CD8-positive, alpha-beta memory T cell (primary cell): ENCODE measurements around the gene NEK4. TPM values are rescaled to one million over a fixed set of nuclear protein-coding genes. Genes with fewer than 3 reads are reported as not detected.

ENCODE experiments used
- CTCF ChIA-PET: fragments of 350-600 bp; sonication (Branson Sonifier 250); formaldehyde crosslinking; loops from one replicate; lab custom pipeline; 2021; ENCODE audit warnings: antibody characterized with exemption; lab: Charles Lee
- POLR2A ChIA-PET: fragments of 350-600 bp; sonication (Branson Sonifier 250); formaldehyde crosslinking; loops from one replicate; lab custom pipeline; 2021; ENCODE audit warnings: antibody characterized with exemption; lab: Charles Lee
- DNase-seq, 5 donors: peaks; one replicate each; pipeline versions ENCODE4 v3.0.0 to v3.0.0-alpha.2; 2020 to 2022; ENCODE audit warnings: mixed read lengths in 1 of 5
- H3K27ac ChIP-seq: one replicate; pipeline ENCODE4 v1.7.0; 2013; ENCODE audit warnings: low read depth, mild to moderate bottlenecking, low read length, moderate library complexity
- H3K27me3 ChIP-seq: 2 replicates; pipeline ENCODE4 v1.7.0; 2013; ENCODE audit warnings: low read length, mild to moderate bottlenecking; ENCODE audit not compliant: insufficient read depth, poor library complexity, severe bottlenecking
- H3K36me3 ChIP-seq: 2 replicates; pipeline ENCODE4 v1.7.0; 2013; ENCODE audit warnings: mild to moderate bottlenecking, low read length, moderate library complexity; ENCODE audit not compliant: insufficient read depth
- H3K4me1 ChIP-seq: 2 replicates; pipeline ENCODE4 v1.7.0; 2013; ENCODE audit warnings: mild to moderate bottlenecking, low read length, moderate library complexity; ENCODE audit not compliant: insufficient read depth
- H3K4me3 ChIP-seq: 2 replicates; pipeline ENCODE4 v1.7.0; 2013; ENCODE audit warnings: mild to moderate bottlenecking, low read length
- H3K9me3 ChIP-seq: 2 replicates; pipeline ENCODE4 v1.7.0; 2013; ENCODE audit warnings: mild to moderate bottlenecking, low read length
- H3K27ac Mint-ChIP-seq, 8 donors: one replicate each; pipeline ENCODE4 v1.8.0; 2020 to 2021; ENCODE audit warnings: mixed read lengths in 8 of 8, mild to moderate bottlenecking in 6 of 8, inconsistent platforms in 3 of 8, moderate library complexity in 3 of 8
- H3K27me3 Mint-ChIP-seq, 2 donors: one replicate each; pipeline ENCODE4 v1.8.0; 2020 to 2021; ENCODE audit warnings: mixed read lengths in 2 of 2, mild to moderate bottlenecking in 1 of 2, moderate library complexity in 1 of 2
- H3K36me3 Mint-ChIP-seq, 3 donors: one replicate each; pipeline ENCODE4 v1.8.0; 2020 to 2021; ENCODE audit warnings: mixed read lengths in 3 of 3, inconsistent platforms in 1 of 3, mild to moderate bottlenecking in 1 of 3
- H3K4me1 Mint-ChIP-seq, 3 donors: one replicate each; pipeline ENCODE4 v1.8.0; 2020 to 2021; ENCODE audit warnings: mixed read lengths in 3 of 3, inconsistent platforms in 1 of 3, mild to moderate bottlenecking in 1 of 3
- H3K4me3 Mint-ChIP-seq, 7 donors: one replicate each; pipeline ENCODE4 v1.8.0; 2020 to 2021; ENCODE audit warnings: mixed read lengths in 7 of 7, mild to moderate bottlenecking in 6 of 7, moderate library complexity in 4 of 7, inconsistent platforms in 2 of 7
- H3K9me3 Mint-ChIP-seq, 5 donors: one replicate each; pipeline ENCODE4 v1.8.0; 2020 to 2022; ENCODE audit warnings: mixed read lengths in 5 of 5, mild to moderate bottlenecking in 3 of 5, moderate library complexity in 2 of 5, inconsistent platforms in 1 of 5
- polyA plus RNA-seq: library from polyadenylated mRNA; unstranded; fragments of 300-500 nt; fragmentation: Illumina TruSeq; gene quantifications from one replicate; pipeline ENCODE4 v1.2.3, GENCODE V29; 2021
- total RNA-seq, 2 experiments: library from RNA; stranded (reverse); gene quantifications; one replicate each; pipeline ENCODE4 v1.2.3, GENCODE V29; 2021

Gene NEK4
- total and polyA plus RNA-seq, 3 experiments from 2014 or later = 11.4 to 35.7 (median 33.5) TPM

- Mint-ChIP-seq H3K4me1 (peaks cover 8 to 13% (median 12%) of the 10 kb centered on the region in 3 donors), H3K27ac (peak overlapping the region in 1 of 8 donors; percentile 30), H3K27me3 (no peaks in the 10 kb centered on the region), H3K9me3 (peaks cover 0 to 8% (median 3%) of the 10 kb centered on the region in 5 donors), H3K4me3 (no peak overlapping the region), H3K36me3 (peaks cover 4 to 37% (median 10%) of the 10 kb centered on the region in 3 donors)
- Histone ChIP-seq H3K36me3 (no peaks in the 10 kb centered on the region), H3K9me3 (no peaks in the 10 kb centered on the region), H3K27ac (no peak overlapping the region), H3K27me3 (no peaks in the 10 kb centered on the region), H3K4me1 (peaks cover 11% of the 10 kb centered on the region), H3K4me3 (no peak overlapping the region)
- ChIA-PET POLR2A (no interaction called here), CTCF (no interaction called here)
- no peak for DNase-seq
These were observed 54.9 kb downstream of the NEK4 start for GRCh38 chr3:52715714-52716305.

DNA sequence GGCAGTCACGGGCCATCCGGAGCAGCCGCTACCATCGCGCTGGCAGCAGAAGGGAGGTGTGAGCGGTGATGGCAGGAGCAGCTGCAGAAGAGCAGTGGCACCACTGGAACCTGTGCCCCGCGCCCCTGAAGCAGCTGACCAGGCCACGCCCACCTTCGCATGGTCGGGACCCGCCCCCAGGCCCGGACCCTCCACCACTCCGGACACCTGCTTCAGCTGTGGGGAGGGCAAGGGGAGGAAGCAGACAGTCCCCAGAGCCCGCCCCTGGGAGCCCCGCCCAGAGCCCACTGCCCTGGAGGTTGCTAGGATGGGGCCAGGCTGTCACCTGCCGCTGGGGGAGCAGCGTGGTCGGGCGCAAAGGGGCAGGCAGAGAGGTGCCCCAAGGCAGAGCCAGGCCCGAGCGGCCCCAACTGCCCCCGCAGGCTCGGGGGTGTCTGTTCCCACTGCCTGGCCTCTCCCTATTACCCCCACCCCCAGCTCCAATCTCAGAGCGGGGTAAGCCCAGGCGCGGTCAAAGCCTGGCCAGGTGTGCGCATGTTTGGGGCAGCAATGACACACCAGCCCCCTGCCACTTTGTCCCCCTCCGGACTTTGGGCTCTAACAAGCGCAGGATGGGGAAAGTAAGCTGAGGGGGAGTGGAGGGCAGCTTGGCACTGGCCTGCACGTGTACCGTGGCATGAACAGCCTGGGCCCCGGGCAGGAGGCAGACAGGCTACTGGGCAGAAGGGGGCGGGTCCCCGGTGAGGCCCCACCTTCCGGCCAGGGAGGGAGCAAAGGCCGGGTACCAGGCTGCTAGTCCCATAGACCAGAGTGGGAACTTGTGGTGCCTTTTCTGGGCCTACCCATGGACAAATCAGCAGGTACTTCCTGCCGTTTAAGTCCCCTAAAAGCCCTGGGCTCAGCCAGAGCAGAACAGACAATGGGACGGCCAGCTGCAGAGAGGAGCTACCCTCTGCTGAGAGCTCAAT, 56.1 kb downstream of the NEK4 start:
- no peak overlapping the region for H3K4me3 ChIP-seq
- ChIA-PET CTCF (no interaction called here), POLR2A (no interaction called here)
- Mint-ChIP-seq H3K4me3 (no peak overlapping the region), H3K36me3 (peaks cover 2 to 34% (median 3%) of the 10 kb centered on the region in 3 donors), H3K4me1 (peaks cover 0 to 4% (median 1%) of the 10 kb centered on the region in 3 donors), H3K9me3 (peaks cover 0 to 2% (median 1%) of the 10 kb centered on the region in 5 donors), H3K27ac (no peak overlapping the region), H3K27me3 (no peaks in the 10 kb centered on the region)
- H3K9me3 ChIP-seq = no peaks in the 10 kb centered on the region
- no peaks in the 10 kb centered on the region for H3K36me3 ChIP-seq
- H3K4me1 ChIP-seq = no peaks in the 10 kb centered on the region
- H3K27me3 ChIP-seq = no peaks in the 10 kb centered on the region
- H3K27ac ChIP-seq = no peak overlapping the region
- DNase-seq = no peak

DNA sequence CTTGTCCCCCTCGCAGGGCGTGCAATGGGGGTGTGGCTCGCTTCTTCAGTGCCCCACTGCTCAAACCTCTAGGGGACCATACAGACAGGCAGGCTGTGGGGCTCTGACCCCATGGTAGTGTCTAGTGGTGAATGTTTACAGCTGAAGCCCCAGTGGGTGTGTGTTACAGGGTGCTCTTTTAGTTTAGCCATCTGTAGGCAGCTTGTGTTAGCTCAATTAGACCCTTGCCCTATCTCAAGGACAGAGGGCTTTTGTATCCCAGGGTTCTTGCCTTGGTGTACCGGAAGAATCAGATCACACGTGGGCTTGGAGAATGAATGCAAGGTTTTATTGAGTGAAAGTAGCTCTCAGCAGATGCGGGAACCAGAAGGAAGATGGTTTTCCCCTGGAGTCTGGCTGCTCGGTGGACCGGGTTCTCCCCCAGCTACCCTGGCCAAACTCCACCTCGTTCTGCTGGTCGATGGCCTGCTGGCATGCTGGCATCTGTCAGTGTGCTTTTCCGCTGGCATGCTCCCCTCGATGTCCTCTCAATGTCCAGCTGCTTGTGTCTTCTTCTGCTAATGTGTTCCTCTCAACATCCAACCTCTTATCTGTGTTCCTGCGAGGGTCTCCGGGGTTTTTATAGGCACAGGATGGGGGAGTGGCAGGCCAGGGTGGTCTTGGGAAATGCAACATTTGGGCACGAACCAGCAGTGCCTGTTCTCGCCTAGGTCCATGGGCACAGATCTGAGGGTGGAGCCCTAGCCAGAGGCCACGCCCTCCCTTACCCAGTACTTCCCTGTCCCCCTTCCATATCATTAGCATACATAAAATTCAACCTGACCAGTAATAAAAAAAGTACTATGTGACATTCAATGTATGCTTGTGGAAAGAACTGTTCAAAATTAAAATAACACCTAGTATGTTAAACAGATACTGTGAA, 58.2 kb downstream of the NEK4 start:
- Histone ChIP-seq H3K9me3 (no peaks in the 10 kb centered on the region), H3K27ac (no peak overlapping the region), H3K4me3 (no peak overlapping the region), H3K36me3 (peaks cover 9% of the 10 kb centered on the region), H3K4me1 (peaks cover 8% of the 10 kb centered on the region), H3K27me3 (no peaks in the 10 kb centered on the region)
- Mint-ChIP-seq H3K36me3 (peaks cover 0 to 37% (median 0%) of the 10 kb centered on the region in 3 donors), H3K9me3 (no peaks in the 10 kb centered on the region), H3K4me3 (no peak overlapping the region), H3K27ac (peak overlapping the region in 5 of 8 donors; percentile 2 to 79 (median 64)), H3K4me1 (peaks cover 6 to 7% (median 7%) of the 10 kb centered on the region in 3 donors), H3K27me3 (no peaks in the 10 kb centered on the region)
- ChIA-PET POLR2A (no interaction called here), CTCF (no interaction called here)
- no peak for DNase-seq

- Mint-ChIP-seq H3K9me3 (no peaks in the 10 kb centered on the region), H3K27me3 (no peaks in the 10 kb centered on the region), H3K4me1 (peaks cover 18 to 23% (median 18%) of the 10 kb centered on the region in 3 donors), H3K27ac (peak overlapping the region in 4 of 8 donors; percentile 27 to 51 (median 41)), H3K4me3 (no peak overlapping the region), H3K36me3 (peaks cover 0 to 41% (median 0%) of the 10 kb centered on the region in 3 donors)
- Histone ChIP-seq H3K36me3 (peaks cover 9% of the 10 kb centered on the region), H3K9me3 (no peaks in the 10 kb centered on the region), H3K27ac (no peak overlapping the region), H3K27me3 (no peaks in the 10 kb centered on the region), H3K4me3 (no peak overlapping the region), H3K4me1 (peaks cover 19% of the 10 kb centered on the region)
- no peak for DNase-seq
- POLR2A ChIA-PET = no interaction called here
- CTCF ChIA-PET = no interaction called here
These were observed 60.2 kb downstream of the NEK4 start for GRCh38 chr3:52710512-52710911.

- ChIA-PET CTCF (no interaction called here), POLR2A (interaction anchor here (0.6 kb wide), 1 partner anchor 15 kb away, joined by 3 read pairs; no protein-coding TSS in a partner anchor)
- Mint-ChIP-seq H3K4me1 (peaks cover 29 to 41% (median 37%) of the 10 kb centered on the region in 3 donors), H3K36me3 (peaks cover 0 to 40% (median 0%) of the 10 kb centered on the region in 3 donors), H3K27me3 (no peaks in the 10 kb centered on the region), H3K9me3 (no peaks in the 10 kb centered on the region), H3K4me3 (peak overlapping the region; percentile 67 to 81 (median 74)), H3K27ac (peak overlapping the region; percentile 65 to 99 (median 83))
- Histone ChIP-seq H3K27me3 (no peaks in the 10 kb centered on the region), H3K36me3 (peaks cover 9% of the 10 kb centered on the region), H3K4me1 (peaks cover 34% of the 10 kb centered on the region), H3K4me3 (no peak overlapping the region), H3K27ac (no peak overlapping the region), H3K9me3 (no peaks in the 10 kb centered on the region)
- DNase-seq = no peak
These were observed 63.2 kb downstream of the NEK4 start for GRCh38 chr3:52707585-52707984.

DNA sequence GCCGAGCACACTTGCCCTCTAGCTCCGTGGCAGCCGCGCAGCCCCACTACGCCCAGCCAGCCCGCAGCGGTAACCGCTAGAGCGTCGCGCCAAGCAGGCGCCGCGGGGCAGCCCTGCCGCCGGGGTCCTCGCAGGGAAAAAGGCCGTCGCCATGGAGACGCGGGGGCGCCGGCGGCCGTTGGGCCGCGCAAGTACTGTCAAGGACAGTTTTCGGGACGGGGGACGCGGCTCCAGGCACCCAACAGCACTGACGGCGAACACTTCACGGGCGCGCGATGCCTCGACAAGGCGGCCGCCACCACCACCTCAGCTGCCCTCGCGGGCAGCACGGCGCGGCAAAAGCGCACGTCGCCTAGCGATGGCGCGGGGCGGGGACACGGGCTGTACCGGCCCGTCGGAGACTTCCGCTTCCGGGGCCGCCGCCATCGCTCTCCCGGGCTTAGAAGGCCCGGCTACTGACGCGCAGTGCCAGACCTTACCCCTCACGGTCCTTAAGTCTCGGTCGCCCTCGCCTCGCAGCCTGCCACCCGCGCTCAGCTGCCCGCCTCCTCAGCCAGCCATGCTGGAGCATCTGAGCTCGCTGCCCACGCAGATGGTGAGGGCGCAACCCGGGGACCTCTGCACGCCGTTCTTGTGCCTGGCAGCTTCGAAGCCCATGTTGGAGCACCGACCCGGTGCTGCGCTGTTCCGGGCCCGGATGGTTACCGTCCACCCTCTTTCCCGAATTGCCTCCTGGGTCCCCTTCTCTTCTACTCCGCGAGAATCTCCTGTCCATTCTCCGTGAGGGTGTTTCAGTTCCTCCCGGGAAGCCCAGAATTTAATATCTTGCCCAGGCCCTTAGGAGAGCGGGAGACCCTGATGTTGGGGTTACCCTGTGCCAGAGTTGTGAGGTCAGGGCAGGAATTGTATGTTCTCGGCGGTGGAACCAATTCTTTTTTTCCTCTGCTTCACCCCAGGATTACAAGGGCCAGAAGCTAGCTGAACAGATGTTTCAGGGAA, 64.8 kb downstream of the NEK4 start, which contains the start of the genes GLT8D1 and SPCS1:
Gene GLT8D1, minus strand, starts transcription at position 104 of the 999 bp plus-strand sequence. CDS start 5,331 bp downstream, outside the sequence.
Gene SPCS1, plus strand, starts transcription at position 419 of the 999 bp plus-strand sequence. Its CDS starts 141 bp downstream, at position 560.
- peak within 1 kb of the TSS; percentile 75 for H3K27ac ChIP-seq
- H3K4me3 ChIP-seq = peak within 1 kb of the TSS; percentile 89
- ChIA-PET POLR2A (interaction anchor here (1.3 kb wide), 1 partner anchor 14 kb away, joined by 3 read pairs; no protein-coding TSS in a partner anchor), CTCF (interaction anchor here (0.7 kb wide), 1 partner anchor 79 kb away, joined by 3 read pairs; no protein-coding TSS in a partner anchor)
- peaks cover 34% of the 10 kb centered on the region for H3K4me1 ChIP-seq
- H3K36me3 ChIP-seq = peaks cover 9% of the 10 kb centered on the region
- H3K9me3 ChIP-seq = no peaks in the 10 kb centered on the region
- no peaks in the 10 kb centered on the region for H3K9me3 Mint-ChIP-seq
- peak within 1 kb of the TSS; percentile 93 to 99 (median 95) for H3K4me3 Mint-ChIP-seq
- peaks cover 0 to 32% (median 0%) of the 10 kb centered on the region in 3 donors for H3K36me3 Mint-ChIP-seq
- H3K4me1 Mint-ChIP-seq = peaks cover 29 to 48% (median 37%) of the 10 kb centered on the region in 3 donors
- no peaks in the 10 kb centered on the region for H3K27me3 Mint-ChIP-seq
- no peaks in the 10 kb centered on the region for H3K27me3 ChIP-seq
- peak; percentile 81 to 92 (median 88) for DNase-seq
- peak within 1 kb of the TSS; percentile 95 to 99 (median 97) for H3K27ac Mint-ChIP-seq
